ENCODE measurements around the gene RNF207.

Gene RNF207

GRCh38 chr1:6174621-6175410, 31.1 kb upstream of the RNF207 start:
- no peak for DNase-seq (ENCODE audit: low spot score)

GRCh38 chr1:6175411-6175828, 30.5 kb upstream of the RNF207 start:
- DNase-seq (ENCODE audit: low spot score) = no peak

- no peak for DNase-seq (ENCODE audit: low spot score)
These were observed 29.1 kb upstream of the RNF207 start for GRCh38 chr1:6176779-6177178.

- no peak for DNase-seq (ENCODE audit: low spot score)
These were observed 28.1 kb upstream of the RNF207 start for GRCh38 chr1:6177681-6178380.

GRCh38 chr1:6178751-6179563, 27.0 kb upstream of the RNF207 start:
- DNase-seq (ENCODE audit: low spot score) = no peak

GRCh38 chr1:6179564-6180175, 26.2 kb upstream of the RNF207 start:
- no peak for DNase-seq (ENCODE audit: low spot score)

- DNase-seq (ENCODE audit: low spot score) = no peak
These were observed 25.6 kb upstream of the RNF207 start, which contains the start of gene CHD5 for GRCh38 chr1:6180268-6180706. CHD5 (minus strand) TSS chr1:6180321; CDS start chr1:6180023, 298 bp downstream.

GRCh38 chr1:6180707-6181311, 25.1 kb upstream of the RNF207 start:
- DNase-seq (ENCODE audit: low spot score) = no peak

- DNase-seq (ENCODE audit: low spot score) = no peak
These were observed 24.6 kb upstream of the RNF207 start for GRCh38 chr1:6181347-6181770.

GRCh38 chr1:6183520-6183989, 22.4 kb upstream of the RNF207 start:
- no peak for DNase-seq (ENCODE audit: low spot score)

GRCh38 chr1:6184083-6184783, 21.7 kb upstream of the RNF207 start:
- DNase-seq (ENCODE audit: low spot score) = no peak

- DNase-seq (ENCODE audit: low spot score) = no peak
These were observed 20.8 kb upstream of the RNF207 start for GRCh38 chr1:6185151-6185550.

- no peak for DNase-seq (ENCODE audit: low spot score)
These were observed 20.1 kb upstream of the RNF207 start for GRCh38 chr1:6185635-6186382.

GRCh38 chr1:6188466-6188865, 17.5 kb upstream of the RNF207 start:
- no peak for DNase-seq (ENCODE audit: low spot score)

- no peak for DNase-seq (ENCODE audit: low spot score)
These were observed 14.0 kb upstream of the RNF207 start for GRCh38 chr1:6191968-6192367.

GRCh38 chr1:6197746-6198427, 8.0 kb upstream of the RNF207 start:
- DNase-seq (ENCODE audit: low spot score) = no peak

GRCh38 chr1:6198646-6199297, 7.1 kb upstream of the RNF207 start:
- DNase-seq (ENCODE audit: low spot score) = no peak

- peak; percentile 99 for DNase-seq (ENCODE audit: low spot score)
These were observed 6.4 kb upstream of the RNF207 start, which contains the start of gene RPL22 for GRCh38 chr1:6199298-6200187. RPL22 (minus strand) TSS chr1:6199595; CDS start chr1:6199573, 22 bp downstream.

All from kidney capillary endothelial cell (primary cell).